ENCODE data around the gene SIRPD. TPM values are rescaled to one million over a fixed set of nuclear protein-coding genes. Genes with fewer than 3 reads are reported as not detected.
"Not testable (repeated sequence)": the region's sequence is repeated elsewhere in the genome, so short reads cannot be mapped to it uniquely, and the experiment has no call there.

Gene SIRPD
- total RNA-seq, 2 experiments from 2014 or later = 0.23 TPM; not detected in 1

- POLR2A ChIA-PET = no interaction called here
- Mint-ChIP-seq H3K27me3 (ENCODE audit: low read depth) (peaks cover 38% of the 10 kb centered on the region), H3K27ac (no peak overlapping the region), H3K9me3 (ENCODE audit: insufficient read depth) (no peaks in the 10 kb centered on the region), H3K4me1 (ENCODE audit: low read depth) (peaks cover 3% of the 10 kb centered on the region), H3K36me3 (ENCODE audit: low read depth) (peaks cover 2% of the 10 kb centered on the region), H3K4me3 (no peak overlapping the region)
- DNase-seq = no peak
- CTCF ChIA-PET = interaction anchor here (1.2 to 5.0 kb wide), 6 partner anchors 16 to 270 kb away, joined by 3 to 58 read pairs (median 9); no protein-coding TSS in a partner anchor
- ATAC-seq = no peak
These were observed 50.2 kb downstream of the SIRPD start for GRCh38 chr20:1507276-1507675.

GRCh38 chr20:1505871-1506270 lies 51.6 kb downstream of the SIRPD start:
- ChIA-PET CTCF (interaction anchor here (0.7 to 5.0 kb wide), 5 partner anchors 10 to 271 kb away, joined by 3 to 44 read pairs (median 6); no protein-coding TSS in a partner anchor), POLR2A (interaction anchor here (1.0 kb wide), 1 partner anchor 271 kb away, joined by 4 read pairs; no protein-coding TSS in a partner anchor)
- H3K27ac Mint-ChIP-seq = no peak overlapping the region
- peaks cover 3% of the 10 kb centered on the region for H3K4me1 Mint-ChIP-seq (ENCODE audit: low read depth)
- peaks cover 42% of the 10 kb centered on the region for H3K27me3 Mint-ChIP-seq (ENCODE audit: low read depth)
- no peak overlapping the region for H3K4me3 Mint-ChIP-seq
- no peak for DNase-seq
- no peak for ATAC-seq
- no peaks in the 10 kb centered on the region for H3K9me3 Mint-ChIP-seq (ENCODE audit: insufficient read depth)
- H3K36me3 Mint-ChIP-seq (ENCODE audit: low read depth) = peaks cover 2% of the 10 kb centered on the region

GRCh38 chr20:1505361-1505760 lies 52.1 kb downstream of the SIRPD start:
- POLR2A ChIA-PET = no interaction called here
- no peaks in the 10 kb centered on the region for H3K9me3 Mint-ChIP-seq (ENCODE audit: insufficient read depth)
- H3K4me3 Mint-ChIP-seq = no peak overlapping the region
- DNase-seq (no peak), ATAC-seq (no peak)
- no peak overlapping the region for H3K27ac Mint-ChIP-seq
- CTCF ChIA-PET = interaction anchor here (3.2 to 3.8 kb wide), 3 partner anchors 67 to 271 kb away, joined by 23 to 59 read pairs (median 45); no protein-coding TSS in a partner anchor
- H3K27me3 Mint-ChIP-seq (ENCODE audit: low read depth) = peaks cover 44% of the 10 kb centered on the region
- H3K36me3 Mint-ChIP-seq (ENCODE audit: low read depth) = peaks cover 2% of the 10 kb centered on the region
- H3K4me1 Mint-ChIP-seq (ENCODE audit: low read depth) = peaks cover 3% of the 10 kb centered on the region

GRCh38 chr20:1503564-1504227 lies 53.8 kb downstream of the SIRPD start:
- H3K27me3 Mint-ChIP-seq (ENCODE audit: low read depth) = peaks cover 49% of the 10 kb centered on the region
- H3K4me1 Mint-ChIP-seq (ENCODE audit: low read depth) = peaks cover 3% of the 10 kb centered on the region
- H3K36me3 Mint-ChIP-seq (ENCODE audit: low read depth) = peaks cover 2% of the 10 kb centered on the region
- no peak overlapping the region for H3K4me3 Mint-ChIP-seq
- H3K9me3 Mint-ChIP-seq (ENCODE audit: insufficient read depth) = no peaks in the 10 kb centered on the region
- ATAC-seq (peak; percentile 100), DNase-seq (peak; percentile 87)
- ChIA-PET POLR2A (interaction anchor here (1.4 kb wide), 1 partner anchor 38 kb away, joined by 3 read pairs; no protein-coding TSS in a partner anchor), CTCF (interaction anchor here (0.5 to 3.8 kb wide), 95 partner anchors 8 to 392 kb away, joined by 3 to 59 read pairs (median 4); partner anchors contain the start of genes FKBP1A, NSFL1C, SDCBP2 and SIRPB2)
- H3K27ac Mint-ChIP-seq = no peak overlapping the region

- Mint-ChIP-seq H3K27me3 (ENCODE audit: low read depth) (peaks cover 54% of the 10 kb centered on the region), H3K27ac (no peak overlapping the region), H3K4me1 (ENCODE audit: low read depth) (peaks cover 3% of the 10 kb centered on the region), H3K36me3 (ENCODE audit: low read depth) (peaks cover 2% of the 10 kb centered on the region), H3K9me3 (ENCODE audit: insufficient read depth) (no peaks in the 10 kb centered on the region), H3K4me3 (no peak overlapping the region)
- ChIA-PET POLR2A (no interaction called here), CTCF (interaction anchor here (1.0 kb wide), 1 partner anchor 277 kb away, joined by 3 read pairs; no protein-coding TSS in a partner anchor)
- ATAC-seq (no peak), DNase-seq (no peak)
These were observed 57.0 kb downstream of the SIRPD start for GRCh38 chr20:1500496-1500895.

GRCh38 chr20:1499528-1500420 lies 57.7 kb downstream of the SIRPD start:
- DNase-seq (no peak), ATAC-seq (no peak)
- Mint-ChIP-seq H3K27me3 (ENCODE audit: low read depth) (peaks cover 57% of the 10 kb centered on the region), H3K9me3 (ENCODE audit: insufficient read depth) (no peaks in the 10 kb centered on the region), H3K4me3 (no peak overlapping the region), H3K36me3 (ENCODE audit: low read depth) (peaks cover 2% of the 10 kb centered on the region), H3K4me1 (ENCODE audit: low read depth) (peaks cover 3% of the 10 kb centered on the region), H3K27ac (no peak overlapping the region)
- POLR2A ChIA-PET = no interaction called here
- CTCF ChIA-PET = interaction anchor here (0.8 to 1.0 kb wide), 2 partner anchors 33 to 277 kb away, joined by 3 read pairs; partner anchors contain the start of gene NSFL1C

GRCh38 chr20:1497371-1497770 lies 60.1 kb downstream of the SIRPD start:
- H3K9me3 Mint-ChIP-seq (ENCODE audit: insufficient read depth); ATAC-seq; H3K36me3 Mint-ChIP-seq (ENCODE audit: low read depth); POLR2A ChIA-PET; DNase-seq; H3K27ac Mint-ChIP-seq; H3K4me3 Mint-ChIP-seq: not testable (repeated sequence)
- CTCF ChIA-PET = interaction anchor here (0.7 to 1.9 kb wide), 3 partner anchors 13 to 932 kb away, joined by 3 to 9 read pairs (median 5); no protein-coding TSS in a partner anchor
- H3K4me1 Mint-ChIP-seq (ENCODE audit: low read depth) = peaks cover 13% of the 10 kb centered on the region
- peaks cover 58% of the 10 kb centered on the region for H3K27me3 Mint-ChIP-seq (ENCODE audit: low read depth)

- Mint-ChIP-seq H3K4me1 (ENCODE audit: low read depth) (peaks cover 17% of the 10 kb centered on the region), H3K36me3 (ENCODE audit: low read depth) (no peaks in the 10 kb centered on the region)
- CTCF ChIA-PET = interaction anchor here (1.2 to 1.9 kb wide), 2 partner anchors 13 to 280 kb away, joined by 5 to 9 read pairs; no protein-coding TSS in a partner anchor
These were observed 60.6 kb downstream of the SIRPD start for GRCh38 chr20:1496930-1497329.

GRCh38 chr20:1494436-1494835 lies 63.1 kb downstream of the SIRPD start:
- peaks cover 54% of the 10 kb centered on the region for H3K27me3 Mint-ChIP-seq (ENCODE audit: low read depth)

More at GRCh38 chr20:1496930-1497329, 60.6 kb downstream of the SIRPD start:
- Mint-ChIP-seq H3K4me3 (no peak overlapping the region), H3K27ac (no peak overlapping the region), H3K9me3 (ENCODE audit: insufficient read depth) (no peaks in the 10 kb centered on the region), H3K27me3 (ENCODE audit: low read depth) (peaks cover 56% of the 10 kb centered on the region)
- ATAC-seq (no peak), DNase-seq (no peak)
- POLR2A ChIA-PET = no interaction called here

GRCh38 chr20:1493536-1493935 lies 64.0 kb downstream of the SIRPD start:
- H3K27me3 Mint-ChIP-seq (ENCODE audit: low read depth) = peaks cover 54% of the 10 kb centered on the region
- H3K4me3 Mint-ChIP-seq = no peak overlapping the region
- H3K36me3 Mint-ChIP-seq (ENCODE audit: low read depth) = no peaks in the 10 kb centered on the region
- ATAC-seq = no peak
- no peak overlapping the region for H3K27ac Mint-ChIP-seq
- peaks cover 27% of the 10 kb centered on the region for H3K4me1 Mint-ChIP-seq (ENCODE audit: low read depth)
- no peak for DNase-seq
- CTCF ChIA-PET = interaction anchor here (0.9 to 4.8 kb wide), 2 partner anchors 10 to 15 kb away, joined by 5 to 37 read pairs; no protein-coding TSS in a partner anchor
- H3K9me3 Mint-ChIP-seq (ENCODE audit: insufficient read depth) = no peaks in the 10 kb centered on the region
- POLR2A ChIA-PET = no interaction called here

More at GRCh38 chr20:1494436-1494835, 63.1 kb downstream of the SIRPD start:
- POLR2A ChIA-PET = no interaction called here
- Mint-ChIP-seq H3K27ac (no peak overlapping the region), H3K4me3 (no peak overlapping the region), H3K9me3 (ENCODE audit: insufficient read depth) (no peaks in the 10 kb centered on the region), H3K36me3 (ENCODE audit: low read depth) (no peaks in the 10 kb centered on the region), H3K4me1 (ENCODE audit: low read depth) (peaks cover 27% of the 10 kb centered on the region)
- DNase-seq (no peak), ATAC-seq (no peak)
- CTCF ChIA-PET = interaction anchor here (4.8 kb wide), 1 partner anchor 9 kb away, joined by 37 read pairs; no protein-coding TSS in a partner anchor

- H3K9me3 Mint-ChIP-seq (ENCODE audit: insufficient read depth) = no peaks in the 10 kb centered on the region
- POLR2A ChIA-PET = no interaction called here
These were observed 65.5 kb downstream of the SIRPD start for GRCh38 chr20:1491860-1492642.

More at GRCh38 chr20:1491860-1492642, 65.5 kb downstream of the SIRPD start:
- Mint-ChIP-seq H3K4me1 (ENCODE audit: low read depth) (peaks cover 27% of the 10 kb centered on the region), H3K27me3 (ENCODE audit: low read depth) (peaks cover 53% of the 10 kb centered on the region), H3K36me3 (ENCODE audit: low read depth) (no peaks in the 10 kb centered on the region), H3K27ac (no peak overlapping the region), H3K4me3 (no peak overlapping the region)
- ATAC-seq (no peak), DNase-seq (no peak)
- CTCF ChIA-PET = interaction anchor here (4.8 kb wide), 1 partner anchor 12 kb away, joined by 37 read pairs; no protein-coding TSS in a partner anchor

Measured in activated CD8-positive, alpha-beta T cell treated with anti-CD3 and anti-CD28 coated beads, Interleukin-2, amount 10 ng/mL, durations not matched to agents 7 days and 5 days (primary cell).